K562 (cell line): ENCODE measurements around the gene PHF1. TPM values are rescaled to one million over a fixed set of nuclear protein-coding genes. Genes with fewer than 3 reads are reported as not detected.

Source experiments
- ATAC-seq: fragments of 200-7000 bp; cut with Tn5 transposase; 3 replicates; pipeline ENCODE4 v1.9.1; 2020; ENCODE audit warnings: moderate library complexity
- BruUV-seq: library from RNA; stranded (reverse); fragments of 400-500 nt; replicated peaks from 2 replicates; lab custom pipeline; 2021; lab: Mats Ljungman, UMichigan
- CTCF ChIA-PET: fragments of 300-600 bp; formaldehyde crosslinking; extraction: SDS; loops from one replicate; lab custom pipeline; 2021; ENCODE audit warnings: low intra/inter-chr PET ratio; lab: Yijun Ruan, JAX
- POLR2A ChIA-PET: fragments of 300-600, 350-650 bp; sonication (Branson Sonifier 250); formaldehyde crosslinking; extraction: SDS; loops from one replicate; lab custom pipeline; 2021; ENCODE audit warnings: antibody characterized with exemption, inconsistent platforms; lab: Yijun Ruan, JAX
- DNase-seq, 4 experiments: peaks; one replicate each; pipeline versions ENCODE4 v3.0.0 to v3.0.0-alpha.2; 2011 to 2018; ENCODE audit warnings: low spot score in 3 of 4, mixed read lengths in 3 of 4; ENCODE audit errors: extremely low read depth in 1 of 4
- FAIRE-seq: peaks from 2 replicates; lab custom pipeline; 2011; peaks lifted over from hg19 to GRCh38; lab: Jason Lieb, UNC
- H2AFZ ChIP-seq: 2 replicates; pipeline ENCODE4 v1.6.0; 2011; ENCODE audit warnings: low read depth, low read length, control low read depth, inconsistent platforms
- H3K27ac ChIP-seq: fragments of 200-600 bp; 3 replicates; pipeline ENCODE4 v1.8.0; 2011; ENCODE audit warnings: low read depth, mild to moderate bottlenecking, control low read depth, inconsistent platforms, low read length, moderate library complexity, mixed read lengths; ENCODE audit errors: extremely low read depth
- H3K27me3 ChIP-seq, 2 experiments: fragments of 300-600 bp in 1 of 2; 2 replicates in 1 of 2; 3 replicates in 1 of 2; pipeline versions ENCODE4 v1.6.0 to v1.8.0; 2011; ENCODE audit warnings: inconsistent platforms in 2 of 2, low read length in 2 of 2, mild to moderate bottlenecking in 1 of 2, mixed read lengths in 1 of 2, moderate library complexity in 1 of 2; ENCODE audit not compliant: control insufficient read depth in 2 of 2, insufficient read depth in 2 of 2
- H3K36me3 ChIP-seq: fragments of 300-600 bp; 3 replicates; pipeline ENCODE4 v1.8.0; 2011; ENCODE audit warnings: mild to moderate bottlenecking, low read length, inconsistent platforms; ENCODE audit not compliant: control insufficient read depth, insufficient read depth
- H3K4me1 ChIP-seq, 2 experiments: fragments of 200-600 bp in 1 of 2; replicated peaks in 1 of 2; 2 replicates in 1 of 2; 3 replicates in 1 of 2; pipeline versions ENCODE4 v1.5.1 to v1.8.0; 2011; ENCODE audit warnings: inconsistent platforms in 2 of 2, low read length in 2 of 2, mild to moderate bottlenecking in 1 of 2, mixed read lengths in 1 of 2, moderate library complexity in 1 of 2; ENCODE audit not compliant: control insufficient read depth in 2 of 2, insufficient read depth in 2 of 2
- H3K4me2 ChIP-seq: 2 replicates; pipeline ENCODE4 v1.6.1; 2011; ENCODE audit warnings: low read length, control low read depth, inconsistent platforms, mixed read lengths; ENCODE audit not compliant: insufficient read depth
- H3K4me3 ChIP-seq: fragments of 200-600 bp; sonication (generic), shearing (Covaris generic); 2 replicates; pipeline ENCODE4 v1.5.1; 2016; ENCODE audit warnings: control low read depth, inconsistent platforms
- H3K79me2 ChIP-seq: fragments of 200-600 bp; 3 replicates; pipeline ENCODE4 v1.8.0; 2011; ENCODE audit warnings: low read length, inconsistent platforms; ENCODE audit not compliant: control insufficient read depth, insufficient read depth
- H3K9ac ChIP-seq, 2 experiments: 2 replicates each; pipeline versions ENCODE4 v1.6.0 to v1.6.1; 2011; ENCODE audit warnings: low read depth in 2 of 2, low read length in 2 of 2, control low read depth in 1 of 2, inconsistent platforms in 1 of 2, mild to moderate bottlenecking in 1 of 2, mixed read lengths in 1 of 2; ENCODE audit not compliant: insufficient read depth in 1 of 2
- H3K9me1 ChIP-seq: one replicate; pipeline ENCODE4 v1.6.0; 2011; ENCODE audit warnings: inconsistent platforms, mild to moderate bottlenecking, low read length, moderate library complexity; ENCODE audit not compliant: control insufficient read depth, insufficient read depth
- H3K9me3 ChIP-seq: replicated peaks from 2 replicates; pipeline ENCODE4 v1.5.1; 2011; ENCODE audit warnings: low read depth, low read length, inconsistent platforms; ENCODE audit not compliant: control insufficient read depth, insufficient read depth
- H4K20me1 ChIP-seq: replicated peaks from 2 replicates; pipeline ENCODE4 v1.6.1; 2011; ENCODE audit warnings: low read length, inconsistent platforms, mixed read lengths; ENCODE audit not compliant: control insufficient read depth, insufficient read depth
- CBX1 ChIP-seq: sonication (generic); IDR thresholded peaks from 2 replicates; pipeline ENCODE4 v1.6.1; 2016; ENCODE audit warnings: antibody characterized with exemption, low read depth, mild to moderate bottlenecking
- CBX3 ChIP-seq, 2 experiments: IDR thresholded peaks; 1 replicate in 1 of 2; 2 replicates in 1 of 2; pipeline ENCODE4 v1.6.1; 2012; ENCODE audit warnings: inconsistent platforms in 2 of 2, low read length in 2 of 2, borderline replicate concordance in 1 of 2, control low read depth in 1 of 2
- CHD1 ChIP-seq: fragments of 200-600 bp; sonication (generic); IDR thresholded peaks from one replicate; pipeline ENCODE4 v1.6.1; 2012; ENCODE audit warnings: mild to moderate bottlenecking, moderate library complexity, low read length, inconsistent platforms
- FUS ChIP-seq: fragments of 200-400 bp; formaldehyde crosslinking; optimal IDR thresholded peaks from 2 replicates; pipeline ENCODE3; 2017; ENCODE audit warnings: low read depth, low read length
- L3MBTL2 ChIP-seq: fragments of 450-650 bp; IDR thresholded peaks from 2 replicates; pipeline ENCODE4 v1.6.1; 2016; ENCODE audit warnings: mild to moderate bottlenecking, moderate library complexity
- MBD2 ChIP-seq: sonication (generic); IDR thresholded peaks from 2 replicates; pipeline ENCODE4 v1.6.1; 2016; ENCODE audit warnings: low read depth, borderline replicate concordance
- MXD1 ChIP-seq: fragments of 250-450 bp; sonication (Bioruptor Pico); IDR thresholded peaks from 2 replicates; pipeline ENCODE4 v1.8.0; 2021; ENCODE audit warnings: borderline replicate concordance, mild to moderate bottlenecking, moderate library complexity; ENCODE audit not compliant: poor library complexity, severe bottlenecking
- NR4A1 ChIP-seq, 2 experiments: fragments of 250-450 bp in 1 of 2; fragments of 450-650 bp in 1 of 2; sonication (Bioruptor Pico) in 1 of 2; IDR thresholded peaks; 2 replicates each; pipeline versions ENCODE4 v1.4.0 to v1.6.1; 2016 to 2020; ENCODE audit warnings: mild to moderate bottlenecking in 2 of 2, missing compliant biosample characterization in 1 of 2, missing genetic modification characterization in 1 of 2, moderate library complexity in 1 of 2
- POLR2AphosphoS2 ChIP-seq: IDR thresholded peaks from 2 replicates; pipeline ENCODE4 v1.6.1; 2012; ENCODE audit warnings: low read length, improper control_type of control experiment
- POLR2H ChIP-seq: IDR thresholded peaks from 2 replicates; pipeline ENCODE4 v1.6.1; 2016; ENCODE audit warnings: missing genetic modification characterization, low read depth, mild to moderate bottlenecking, control low read depth, missing compliant biosample characterization, moderate library complexity
- PREB ChIP-seq: sonication (generic); formaldehyde crosslinking; IDR thresholded peaks from 2 replicates; pipeline ENCODE4 v1.8.1; 2023; ENCODE audit warnings: mild to moderate bottlenecking, missing genetic modification reagents
- SMARCB1 ChIP-seq: IDR thresholded peaks from 2 replicates; pipeline ENCODE4 v1.6.1; 2011; ENCODE audit warnings: improper control_type of control experiment, low read depth; ENCODE audit not compliant: insufficient read length
- TAF9B ChIP-seq: fragments of 450-650 bp; IDR thresholded peaks from 2 replicates; pipeline ENCODE4 v1.6.1; 2018; ENCODE audit warnings: mild to moderate bottlenecking; ENCODE audit not compliant: partially characterized antibody
- ZBTB33 ChIP-seq: sonication (generic); formaldehyde crosslinking; IDR thresholded peaks from 2 replicates; pipeline ENCODE4 v1.8.1; 2023; ENCODE audit warnings: mild to moderate bottlenecking, missing genetic modification reagents
- ZEB2 ChIP-seq: fragments of 450-650 bp; IDR thresholded peaks from 2 replicates; pipeline ENCODE4 v1.6.1; 2016
- ZNF124 ChIP-seq: sonication (generic); formaldehyde crosslinking; IDR thresholded peaks from 2 replicates; pipeline ENCODE4 v1.8.1; 2022; ENCODE audit warnings: missing genetic modification reagents
- ZNF586 ChIP-seq: fragments of 450-650 bp; formaldehyde crosslinking; conservative IDR thresholded peaks from 2 replicates; pipeline ENCODE4 v1.4.0; 2020; ENCODE audit warnings: mild to moderate bottlenecking, moderate library complexity
- ZNF644 ChIP-seq: fragments of 200-800 bp; sonication (Bioruptor generic); IDR thresholded peaks from 2 replicates; pipeline ENCODE4 v1.6.1; 2016; ENCODE audit warnings: low read depth, missing genetic modification characterization, missing compliant biosample characterization
- ZNF778 ChIP-seq: fragments of 450-650 bp; formaldehyde crosslinking; IDR thresholded peaks from 2 replicates; pipeline ENCODE4 v1.4.0; 2020; ENCODE audit warnings: mild to moderate bottlenecking, moderate library complexity
- WGBS: fragments of 100-300 bp; shearing (Covaris generic); methylation state at CpG from one replicate; pipeline ENCODE4 v1.1.6; 2016; ENCODE audit warnings: low coverage, mixed read lengths; ENCODE audit not compliant: insufficient coverage; ENCODE audit errors: missing lambda C conversion rate; 5-methylcytosine and 5-hydroxymethylcytosine counted together
- in situ Hi-C: fragments of 300-500 bp; cut with MboI; formaldehyde crosslinking; loops from 4 replicates; pipeline ENCODE4 v1.15.0; 2018; ENCODE audit warnings: inconsistent platforms, mixed read lengths
- intact Hi-C: fragments of 100-400 bp; cut with micrococcal nuclease; formaldehyde crosslinking; loops from 2 replicates; pipeline ENCODE4 v1.14.2; 2022
- polyA plus RNA-seq, 8 experiments: library from polyadenylated mRNA; depleted of rRNA in 4 of 8; stranded (reverse) in 5 of 8; unstranded in 3 of 8; fragments of >200 nt; fragmentation: Nextera tagmentation in 2 of 8; fragmentation: Illumina TruSeq in 1 of 8; extraction: Ambion mirVana in 2 of 8; extraction: Trizol in 1 of 8; gene quantifications; 2 replicates each; pipeline versions ENCODE4 v1.2.1 to v1.2.3, GENCODE V29; 2011 to 2014; ENCODE audit warnings: inconsistent platforms in 1 of 8, missing spikeins in 1 of 8
- total RNA-seq, 7 experiments: library from RNA; depleted of rRNA in 6 of 7; stranded (reverse); fragments of >200 nt in 6 of 7; fragmentation: Illumina TruSeq in 2 of 7; extraction: Trizol in 2 of 7; gene quantifications; 2 replicates each; pipeline versions ENCODE4 v1.2.1 to v1.2.3, GENCODE V29; 2011 to 2021; ENCODE audit warnings: low replicate concordance in 1 of 7

The PHF1 gene
- total and polyA plus RNA-seq, 9 of the 15 experiments (the other 6 are each of a cell fraction or from before 2014, with no cell fraction given) = 3.7 to 64.2 (median 33.7) TPM

- ATAC-seq (peak; percentile 13), DNase-seq (peak in 2 of 4 experiments; percentile 61 to 76), FAIRE-seq (peak; percentile 85)
- ChIA-PET CTCF (interaction anchor here (0.6 to 1.8 kb wide), 3 partner anchors 9 to 137 kb away, joined by 3 to 5 read pairs (median 3); no protein-coding TSS in a partner anchor), POLR2A (interaction anchor here (0.9 to 2.1 kb wide), 3 partner anchors 12 to 128 kb away, joined by 4 to 7 read pairs (median 4); partner anchors contain the start of genes PFDN6 and WDR46)
- H3K4me1 ChIP-seq = peaks cover 40 to 43% of the 10 kb centered on the region in 2 experiments
- H3K9me3 ChIP-seq = no peaks in the 10 kb centered on the region
- under 1% methylated on average over 25 of the region's 25 CpGs for WGBS
- H3K4me2 ChIP-seq = peak overlapping the region; percentile 99
- intact Hi-C loops (no loop called here), in situ Hi-C loops (no loop called here)
- no peaks in the 10 kb centered on the region for H3K9me1 ChIP-seq
- H3K4me3 ChIP-seq = peak overlapping the region; percentile 84
- no peaks in the 10 kb centered on the region for H3K27me3 ChIP-seq
- H3K79me2 ChIP-seq = peaks cover 40% of the 10 kb centered on the region
- BruUV-seq = TSS peak; percentile 85
- peak overlapping the region; percentile 81 for H2AFZ ChIP-seq
- peaks cover 5% of the 10 kb centered on the region for H4K20me1 ChIP-seq
- peaks cover 47% of the 10 kb centered on the region; the same call in 2 of the 3 replicates for H3K36me3 ChIP-seq
- H3K27ac ChIP-seq = peak overlapping the region; percentile 95
- peak overlapping the region; percentile 81 to 92 for H3K9ac ChIP-seq
- TF ChIP-seq NR4A1 (CRISPR knock-in tag; IDR thresholded peaks at IDR 0.05) (no peak), NR4A1 (tag; IDR thresholded peaks at IDR 0.05) (no peak), ZEB2 (no peak), MBD2 (no peak), TAF9B (no peak), PREB (peak; percentile 93; the same call in 1 of the 2 replicates), ZNF586 (CRISPR knock-in tag) (no peak), MXD1 (CRISPR knock-in tag) (no peak), ZBTB33 (CRISPR knock-in tag) (no peak), FUS (no peak), ZNF124 (CRISPR knock-in tag) (no peak), CBX3 (IDR thresholded peaks at IDR 0.05; ENCODE audit: borderline replicate concordance in 1 of 2, low read length in 2 of 2) (no peak), POLR2H (tag) (no peak), SMARCB1 (no peak), ZNF644 (tag) (no peak), CBX1 (no peak), L3MBTL2 (no peak), CHD1 (peak; percentile 90), ZNF778 (CRISPR knock-in tag) (no peak), POLR2AphosphoS2 (no peak)
Measured at GRCh38 chr6:33417128-33417902, 6.5 kb downstream of the PHF1 start.
